Ovary (tissue), 3 donors: Measurements from ENCODE around the gene ZNF155.

ENCODE experiments used
- CTCF ChIP-seq, 3 donors: fragments of 450-650 bp in 2 of 3; fragments of 200-600 bp in 1 of 3; IDR thresholded peaks; one replicate each; pipeline versions ENCODE4 v1.5.1 to v1.8.0; 2016 to 2022; ENCODE audit warnings: antibody characterized with exemption in 3 of 3, mild to moderate bottlenecking in 1 of 3
- EP300 ChIP-seq: sonication (generic); formaldehyde crosslinking; IDR thresholded peaks from one replicate; pipeline ENCODE4 v1.6.1; 2017; ENCODE audit warnings: antibody characterized with exemption
- POLR2A ChIP-seq: fragments of 450-650 bp; IDR thresholded peaks from one replicate; pipeline ENCODE4 v1.6.1; 2017; ENCODE audit warnings: antibody characterized with exemption, mild to moderate bottlenecking, moderate library complexity
- donor health status: DM: no; HTN: no; CAD: no.

- TF ChIP-seq CTCF (IDR thresholded peaks at IDR 0.05) = no peak
- TF ChIP-seq POLR2A = no peak
- no peak for TF ChIP-seq EP300
Measured at GRCh38 chr19:44026622-44027021, 42.6 kb downstream of the ZNF155 start.
